ENCODE data around the gene PPP1R13B. TPM values are rescaled to one million over a fixed set of nuclear protein-coding genes. Genes with fewer than 3 reads are reported as not detected.

Gene PPP1R13B
- polyA plus RNA-seq, 1 of the 3 experiments (the other 2 are of a cell fraction): 5.7 TPM

GRCh38 chr14:103887557-103888115 lies 40.3 kb upstream of the PPP1R13B start:
- H3K9ac ChIP-seq: no peak overlapping the region
- peaks cover 0 to 19% of the 10 kb centered on the region in 2 experiments; a peak in 1 of 4 replicates for H3K4me1 ChIP-seq (ENCODE audit: control insufficient read depth in 1 of 2, insufficient read depth in 2 of 2, low read depth in 1 of 2, low read length in 1 of 2)
- no peaks in the 10 kb centered on the region for H3K36me3 ChIP-seq (replicated peaks in 1 of 2; ENCODE audit: control insufficient read depth in 1 of 2, insufficient read depth in 2 of 2, low read length in 1 of 2)
- CTCF ChIA-PET: interaction anchor here (0.6 to 1.8 kb wide), 4 partner anchors 13 to 294 kb away, joined by 3 to 9 read pairs (median 3); no protein-coding TSS in a partner anchor
- no peaks in the 10 kb centered on the region for H3K9me3 ChIP-seq
- no peaks in the 10 kb centered on the region for H3K9me2 ChIP-seq
- POLR2A ChIA-PET: no interaction called here
- H3K79me2 ChIP-seq (ENCODE audit: insufficient read depth): no peaks in the 10 kb centered on the region
- no peak overlapping the region for H3K27ac ChIP-seq (ENCODE audit: low read depth in 2 of 2, low read length in 1 of 2)
- H2AFZ ChIP-seq (ENCODE audit: low read depth): no peak overlapping the region
- H3F3A ChIP-seq (replicated peaks; ENCODE audit: insufficient read depth): no peaks in the 10 kb centered on the region
- DNase-seq: no peak
- TF ChIP-seq FOXJ3 (CRISPR knock-in tag; IDR thresholded peaks at IDR 0.05): no peak
- TF ChIP-seq SMC3 (IDR thresholded peaks at IDR 0.05; ENCODE audit: low read depth, low read length): no peak
- TF ChIP-seq EP300 (IDR thresholded peaks at IDR 0.05; ENCODE audit: borderline replicate concordance in 1 of 2, low read depth in 1 of 2, low read length in 1 of 2): no peak
- H3K4me3 ChIP-seq (ENCODE audit: low read depth in 2 of 2, low read length in 1 of 2): no peak overlapping the region
- WGBS (ENCODE audit: low lambda C conversion rate): 98% methylated on average over 9 of the region's 10 CpGs
- no peaks in the 10 kb centered on the region for H3K27me3 ChIP-seq (ENCODE audit: insufficient read depth)
- no peaks in the 10 kb centered on the region for H4K20me1 ChIP-seq (ENCODE audit: insufficient read depth)
- H3K4me2 ChIP-seq: no peak overlapping the region

- Histone ChIP-seq H3K4me2 (no peak overlapping the region), H2AFZ (ENCODE audit: low read depth) (no peak overlapping the region), H3F3A (replicated peaks; ENCODE audit: insufficient read depth) (no peaks in the 10 kb centered on the region), H3K9me3 (no peaks in the 10 kb centered on the region), H4K20me1 (ENCODE audit: insufficient read depth) (no peaks in the 10 kb centered on the region), H3K36me3 (replicated peaks in 1 of 2; ENCODE audit: control insufficient read depth in 1 of 2, insufficient read depth in 2 of 2, low read length in 1 of 2) (no peaks in the 10 kb centered on the region), H3K4me3 (ENCODE audit: low read depth in 2 of 2, low read length in 1 of 2) (no peak overlapping the region), H3K79me2 (ENCODE audit: insufficient read depth) (no peaks in the 10 kb centered on the region), H3K9ac (no peak overlapping the region), H3K27me3 (ENCODE audit: insufficient read depth) (no peaks in the 10 kb centered on the region), H3K27ac (ENCODE audit: low read depth in 2 of 2, low read length in 1 of 2) (no peak overlapping the region), H3K4me1 (ENCODE audit: control insufficient read depth in 1 of 2, insufficient read depth in 2 of 2, low read depth in 1 of 2, low read length in 1 of 2) (peaks cover 0 to 24% of the 10 kb centered on the region in 2 experiments; a peak in 1 of 4 replicates), H3K9me2 (no peaks in the 10 kb centered on the region)
- no peak for DNase-seq
- WGBS (ENCODE audit: low lambda C conversion rate): 90% methylated on average over 2 of the region's 6 CpGs
- TF ChIP-seq MEF2A (IDR thresholded peaks at IDR 0.05; ENCODE audit: borderline replicate concordance, low read depth) (no peak), RCOR1 (IDR thresholded peaks at IDR 0.05; ENCODE audit: low read length) (no peak), TCF12 (IDR thresholded peaks at IDR 0.05) (no peak), CTCF (IDR thresholded peaks at IDR 0.05) (no peak), TEAD4 (IDR thresholded peaks at IDR 0.05; ENCODE audit: borderline replicate concordance, insufficient read depth) (no peak), GATA2 (CRISPR knock-in tag; IDR thresholded peaks at IDR 0.05) (no peak), SIN3A (IDR thresholded peaks at IDR 0.05; ENCODE audit: borderline replicate concordance, low read depth, low read length) (no peak), RAD21 (IDR thresholded peaks at IDR 0.05; ENCODE audit: low read length) (no peak), NRF1 (IDR thresholded peaks at IDR 0.05; ENCODE audit: low read depth, low read length) (no peak), USF2 (IDR thresholded peaks at IDR 0.05; ENCODE audit: borderline replicate concordance, low read depth, low read length) (no peak), GABPA (IDR thresholded peaks at IDR 0.05; ENCODE audit: low read depth) (no peak), POLR2AphosphoS5 (IDR thresholded peaks at IDR 0.05; ENCODE audit: low read depth, low read length) (no peak), REST (IDR thresholded peaks at IDR 0.05; ENCODE audit: low read depth, low read length) (no peak), SMC3 (IDR thresholded peaks at IDR 0.05; ENCODE audit: low read depth, low read length) (no peak), FOXJ3 (CRISPR knock-in tag; IDR thresholded peaks at IDR 0.05) (no peak), MAX (IDR thresholded peaks at IDR 0.05; ENCODE audit: low read depth) (no peak), EZH2phosphoT487 (IDR thresholded peaks at IDR 0.05; ENCODE audit: borderline replicate concordance, low read depth) (no peak), YY1 (IDR thresholded peaks at IDR 0.05; ENCODE audit: low read depth) (no peak), FOSL2 (IDR thresholded peaks at IDR 0.05; ENCODE audit: borderline replicate concordance, low read depth) (no peak), FOXM1 (IDR thresholded peaks at IDR 0.05; ENCODE audit: low read depth) (no peak)
- ChIA-PET CTCF (interaction anchor here (0.6 to 1.8 kb wide), 4 partner anchors 13 to 293 kb away, joined by 3 to 9 read pairs (median 3); no protein-coding TSS in a partner anchor), POLR2A (no interaction called here)
Observed at GRCh38 chr14:103887170-103887501, 39.8 kb upstream of the PPP1R13B start.
